HCT116 (cell line): ENCODE results near the gene TSPOAP1. TPM values are rescaled to one million over a fixed set of nuclear protein-coding genes. Genes with fewer than 3 reads are reported as not detected.

ENCODE experiments used
- ATAC-seq: fragments of 200-7000 bp; cut with Tn5 transposase; 2 replicates; pipeline ENCODE4 v1.9.1; 2020; ENCODE audit warnings: mild to moderate bottlenecking, moderate library complexity
- BruUV-seq: library from RNA; stranded (reverse); fragments of 400-500 nt; replicated peaks from 2 replicates; lab custom pipeline; 2021; lab: Mats Ljungman, UMichigan
- CTCF ChIA-PET: fragments of 300-600 bp; sonication (Branson Sonifier 250); formaldehyde crosslinking; loops from one replicate; lab custom pipeline; 2021; ENCODE audit warnings: antibody characterized with exemption; lab: Charles Lee
- POLR2A ChIA-PET: fragments of 300-600, 350-600 bp; sonication (Branson Sonifier 250); formaldehyde crosslinking; loops from one replicate; lab custom pipeline; 2021; ENCODE audit warnings: antibody characterized with exemption; lab: Charles Lee
- RAD21 ChIA-PET, 2 experiments: fragments of 300-600 bp; sonication (Branson Sonifier 250); formaldehyde crosslinking; loops; one replicate each; lab custom pipeline; 2023; ENCODE audit warnings: low total read pairs in 2 of 2; ENCODE audit not compliant: uncharacterized antibody in 2 of 2, unreplicated experiment in 2 of 2, low non-redundant PET in 1 of 2; lab: Charles Lee
- DNase-seq: peaks from one replicate; pipeline ENCODE4 v3.0.0-alpha.2; 2010; ENCODE audit warnings: low read depth, low spot score
- H2AFZ ChIP-seq: fragments of 200-600 bp; shearing (Covaris generic), sonication (generic); 2 replicates; pipeline ENCODE4 v1.6.1; 2017; ENCODE audit warnings: low read depth, mixed run types, mixed read lengths, antibody characterized with exemption, low read length; ENCODE audit not compliant: poor library complexity, severe bottlenecking
- H3K27ac ChIP-seq: 2 replicates; pipeline ENCODE4 v1.5.1; 2012; ENCODE audit warnings: low read depth, low read length
- H3K27me3 ChIP-seq: fragments of 200-600 bp; sonication (generic); 2 replicates; pipeline ENCODE4 v1.6.1; 2016; ENCODE audit warnings: mixed run types, low read length, mixed read lengths; ENCODE audit not compliant: insufficient read depth
- H3K36me3 ChIP-seq, 2 experiments: fragments of 200-500 bp in 1 of 2; fragments of 200-600 bp in 1 of 2; sonication (Bioruptor generic) in 1 of 2; sonication (generic) in 1 of 2; 2 replicates each; pipeline versions ENCODE4 v1.5.1 to v1.6.1; 2014 to 2016; ENCODE audit warnings: low read length in 2 of 2, inconsistent platforms in 1 of 2, mixed read lengths in 1 of 2, mixed run types in 1 of 2; ENCODE audit not compliant: insufficient read depth in 2 of 2, control insufficient read depth in 1 of 2
- H3K4me1 ChIP-seq, 2 experiments: fragments of 200-600 bp in 1 of 2; sonication (generic) in 1 of 2; 2 replicates each; pipeline versions ENCODE4 v1.5.1 to v1.6.1; 2012 to 2017; ENCODE audit warnings: low read length in 2 of 2, inconsistent platforms in 1 of 2, mild to moderate bottlenecking in 1 of 2, mixed read lengths in 1 of 2, mixed run types in 1 of 2, moderate library complexity in 1 of 2; ENCODE audit not compliant: insufficient read depth in 2 of 2, control insufficient read depth in 1 of 2
- H3K4me2 ChIP-seq: fragments of 200-600 bp; sonication (generic); 2 replicates; pipeline ENCODE4 v1.6.1; 2017; ENCODE audit warnings: mixed run types, low read length, mixed read lengths
- H3K4me3 ChIP-seq, 2 experiments: fragments of 200-600 bp in 1 of 2; sonication (generic) in 1 of 2; replicated peaks in 1 of 2; 2 replicates each; pipeline ENCODE4 v1.5.1; 2011 to 2016; ENCODE audit warnings: low read length in 2 of 2, control low read depth in 1 of 2, low read depth in 1 of 2, mild to moderate bottlenecking in 1 of 2, mixed read lengths in 1 of 2, mixed run types in 1 of 2
- H3K79me2 ChIP-seq: fragments of 200-600 bp; sonication (generic); 2 replicates; pipeline ENCODE4 v1.6.1; 2017; ENCODE audit warnings: mild to moderate bottlenecking, mixed run types, low read length, moderate library complexity, mixed read lengths; ENCODE audit not compliant: insufficient read depth
- H3K9ac ChIP-seq: fragments of 200-600 bp; sonication (generic); 2 replicates; pipeline ENCODE4 v1.6.1; 2016; ENCODE audit warnings: low read length, mixed read lengths
- H3K9me2 ChIP-seq: fragments of 200-600 bp; sonication (generic), shearing (Covaris generic); 2 replicates; pipeline ENCODE4 v1.6.1; 2017; ENCODE audit warnings: mixed run types, mild to moderate bottlenecking, moderate library complexity; ENCODE audit not compliant: insufficient read depth
- H3K9me3 ChIP-seq, 2 experiments: fragments of 200-500 bp in 1 of 2; fragments of 200-600 bp in 1 of 2; sonication (Bioruptor generic) in 1 of 2; sonication (generic) in 1 of 2; 2 replicates each; pipeline ENCODE4 v1.6.1; 2014 to 2017; ENCODE audit warnings: low read length in 2 of 2, mixed read lengths in 2 of 2, inconsistent platforms in 1 of 2, low read depth in 1 of 2, mild to moderate bottlenecking in 1 of 2, mixed run types in 1 of 2, moderate library complexity in 1 of 2; ENCODE audit not compliant: control insufficient read depth in 1 of 2, insufficient read depth in 1 of 2
- H4K20me1 ChIP-seq: fragments of 200-600 bp; sonication (generic), shearing (Covaris generic); 2 replicates; pipeline ENCODE4 v1.6.1; 2017; ENCODE audit warnings: mixed run types, mild to moderate bottlenecking, moderate library complexity; ENCODE audit not compliant: insufficient read depth
- CBX3 ChIP-seq: IDR thresholded peaks from 2 replicates; pipeline ENCODE4 v1.6.1; 2012; ENCODE audit warnings: low read depth
- EGR1 ChIP-seq: IDR thresholded peaks from 2 replicates; pipeline ENCODE4 v1.6.1; 2012; ENCODE audit warnings: low read depth
- EZH2 ChIP-seq: fragments of 200-600 bp; sonication (generic); IDR thresholded peaks from 2 replicates; pipeline ENCODE4 v1.6.1; 2017; ENCODE audit warnings: antibody characterized with exemption, mixed run types
- JUND ChIP-seq: IDR thresholded peaks from 2 replicates; pipeline ENCODE4 v1.6.1; 2012
- RAD21 ChIP-seq: IDR thresholded peaks from 2 replicates; pipeline ENCODE4 v1.6.1; 2012; ENCODE audit warnings: low read depth, mild to moderate bottlenecking
- SIN3A ChIP-seq: IDR thresholded peaks from 2 replicates; pipeline ENCODE4 v1.6.1; 2012; ENCODE audit warnings: low read depth
- SRF ChIP-seq: IDR thresholded peaks from 2 replicates; pipeline ENCODE4 v1.6.1; 2012; ENCODE audit warnings: low read depth
- TCF7L2 ChIP-seq: IDR thresholded peaks from 2 replicates; pipeline ENCODE4 v1.7.0; 2011; ENCODE audit warnings: borderline replicate concordance, inconsistent platforms; ENCODE audit not compliant: insufficient read depth, insufficient read length; ENCODE audit errors: extremely low read depth
- YY1 ChIP-seq: IDR thresholded peaks from 2 replicates; pipeline ENCODE4 v1.6.1; 2011; ENCODE audit warnings: low read length, low read depth, moderate library complexity, mild to moderate bottlenecking; ENCODE audit not compliant: insufficient replicate concordance; ENCODE audit errors: extremely low read depth
- intact Hi-C: fragments of 100-400 bp; cut with micrococcal nuclease; formaldehyde crosslinking; loops from 2 replicates; pipeline ENCODE4 v1.10.0; 2022
- total RNA-seq: library from RNA; stranded (reverse); gene quantifications from one replicate; pipeline ENCODE4 v1.2.1, GENCODE V29; 2021; ENCODE audit not compliant: unreplicated experiment
- TF ChIP-seq, protein P1 (sequence below): IDR thresholded peaks from 2 replicates; pipeline ENCODE4 v1.6.1; 2012
- TF ChIP-seq, protein P2 (sequence below): IDR thresholded peaks from 2 replicates; pipeline ENCODE4 v1.6.1; 2012; ENCODE audit warnings: low read depth

The TSPOAP1 gene
- total RNA-seq, 1 experiment from 2014 or later, result 0.27 TPM

DNA sequence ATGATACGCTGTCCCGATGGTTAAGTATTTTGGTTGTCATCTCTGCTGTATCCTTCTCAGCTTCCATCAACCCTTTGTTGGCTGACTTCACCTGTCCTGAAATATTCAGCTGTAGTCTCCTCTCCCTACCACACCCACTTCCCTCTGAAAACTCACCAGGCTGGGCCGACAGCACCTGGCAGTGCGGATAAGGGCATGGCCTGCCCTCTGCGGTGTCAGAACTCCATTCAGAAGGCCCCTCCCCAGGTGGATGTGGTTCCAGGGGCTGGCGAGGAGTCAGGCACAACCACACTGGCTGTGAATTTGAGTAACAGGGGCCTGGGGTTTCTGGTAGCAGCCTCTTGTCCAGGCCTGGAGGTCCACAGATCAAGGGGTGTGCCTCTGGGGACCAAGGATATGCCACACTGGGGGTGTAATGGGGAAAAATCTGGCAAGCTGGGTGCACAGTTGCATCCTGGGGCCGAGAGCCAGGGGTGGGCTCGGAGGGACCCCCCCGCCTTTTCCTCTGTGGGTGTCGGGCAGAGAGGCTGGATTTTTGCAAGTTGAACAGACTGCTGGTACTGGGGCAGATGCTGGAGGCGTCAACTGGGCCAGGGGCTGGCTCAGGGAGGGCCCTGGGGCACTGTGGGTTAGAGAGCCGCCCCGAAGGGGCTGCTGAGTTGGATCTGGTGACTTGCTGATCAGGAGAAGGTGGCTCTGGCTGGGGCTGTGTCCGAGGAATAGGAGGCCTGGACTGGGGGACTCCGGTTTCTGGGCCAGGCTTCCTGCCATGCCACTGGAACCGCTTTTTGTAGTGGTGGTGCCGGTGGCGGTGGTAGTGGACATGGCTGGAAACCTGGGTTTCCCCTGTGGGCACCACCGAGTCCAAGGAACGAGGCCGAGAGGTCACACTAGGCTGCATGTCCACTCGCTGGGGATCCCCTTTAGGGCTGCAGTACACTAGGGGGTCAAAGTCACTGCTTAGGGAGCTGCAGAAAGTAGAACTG is 29.0 kb upstream of the TSPOAP1 start:
- H3K4me1 ChIP-seq, result peaks cover 10 to 13% of the 10 kb centered on the region in 2 experiments
- no TSS peak for BruUV-seq
- H3K9me2 ChIP-seq, result no peaks in the 10 kb centered on the region
- H2AFZ ChIP-seq, result no peak overlapping the region
- H3K4me3 ChIP-seq, result no peak overlapping the region
- H3K4me2 ChIP-seq, result no peak overlapping the region
- H3K27ac ChIP-seq, result no peak overlapping the region
- no peak overlapping the region for H3K9ac ChIP-seq
- no peak for DNase-seq
- H3K36me3 ChIP-seq, result peaks cover 36 to 69% of the 10 kb centered on the region in 2 experiments; a peak in 3 of 4 replicates
- H3K79me2 ChIP-seq, result peaks cover 6% of the 10 kb centered on the region; the same call in 1 of the 2 replicates
- intact Hi-C loops, result no loop called here
- ChIA-PET RAD21 (no interaction called here), POLR2A (interaction anchor here (1.6 to 2.7 kb wide), 2 partner anchors 33 to 60 kb away, joined by 4 to 12 read pairs; partner anchors contain the start of gene RNF43), CTCF (no interaction called here)
- H3K27me3 ChIP-seq, result no peaks in the 10 kb centered on the region
- no peaks in the 10 kb centered on the region for H4K20me1 ChIP-seq
- no peaks in the 10 kb centered on the region for H3K9me3 ChIP-seq
- no peak for TF ChIP-seq JUND
- no peak for TF ChIP-seq SRF
- TF ChIP-seq EZH2, result no peak
- no peak for TF ChIP-seq YY1
- no peak for TF ChIP-seq CBX3
- no peak for ATAC-seq

DNA sequence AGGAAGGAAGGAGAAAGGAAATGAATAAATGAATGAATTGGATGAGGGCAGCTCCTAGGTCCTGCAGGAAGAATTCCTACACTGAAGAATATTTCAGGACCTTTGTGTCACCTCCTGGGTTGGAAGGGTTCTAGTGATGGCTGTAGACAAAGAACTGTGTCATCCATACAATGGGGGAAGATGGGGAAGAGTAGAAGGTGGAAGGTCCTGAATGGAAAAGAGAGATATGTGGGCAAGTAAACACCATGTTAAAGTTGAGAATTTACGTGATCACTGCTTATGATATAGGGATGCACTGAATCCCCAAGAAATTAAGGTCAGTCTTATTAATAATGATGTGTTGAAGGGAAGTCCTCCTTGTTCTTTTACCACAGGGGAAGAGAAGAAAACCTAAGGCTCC is 27.6 kb upstream of the TSPOAP1 start:
- H3K27me3 ChIP-seq, result no peaks in the 10 kb centered on the region
- H4K20me1 ChIP-seq, result no peaks in the 10 kb centered on the region
- no peak overlapping the region for H3K4me2 ChIP-seq
- peaks cover 11 to 16% of the 10 kb centered on the region in 2 experiments for H3K4me1 ChIP-seq
- H3K9me3 ChIP-seq, result no peaks in the 10 kb centered on the region
- H2AFZ ChIP-seq, result no peak overlapping the region
- POLR2A ChIA-PET, result interaction anchor here (1.6 to 2.7 kb wide), 2 partner anchors 35 to 61 kb away, joined by 4 to 12 read pairs; partner anchors contain the start of gene RNF43
- CTCF ChIA-PET, result interaction anchor here (1.8 kb wide), 2 partner anchors 39 to 77 kb away, joined by 4 read pairs; no protein-coding TSS in a partner anchor
- no peak overlapping the region for H3K27ac ChIP-seq
- no peak for ATAC-seq
- DNase-seq, result no peak
- no peak overlapping the region for H3K9ac ChIP-seq
- RAD21 ChIA-PET, result no interaction called here
- H3K79me2 ChIP-seq, result peaks cover 12% of the 10 kb centered on the region
- H3K36me3 ChIP-seq, result peaks cover 30 to 55% of the 10 kb centered on the region in 2 experiments; a peak in 3 of 4 replicates
- no peak overlapping the region for H3K4me3 ChIP-seq
- no TSS peak for BruUV-seq
- no peaks in the 10 kb centered on the region for H3K9me2 ChIP-seq
- intact Hi-C loops, result no loop called here
- TF ChIP-seq JUND (no peak), SRF (no peak), TCF7L2 (no peak), CBX3 (no peak), RAD21 (no peak), EGR1 (no peak), YY1 (no peak), SIN3A (no peak)
- TF ChIP-seq, protein P1, sequence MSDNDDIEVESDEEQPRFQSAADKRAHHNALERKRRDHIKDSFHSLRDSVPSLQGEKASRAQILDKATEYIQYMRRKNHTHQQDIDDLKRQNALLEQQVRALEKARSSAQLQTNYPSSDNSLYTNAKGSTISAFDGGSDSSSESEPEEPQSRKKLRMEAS, result no peak
- TF ChIP-seq, protein P2, sequence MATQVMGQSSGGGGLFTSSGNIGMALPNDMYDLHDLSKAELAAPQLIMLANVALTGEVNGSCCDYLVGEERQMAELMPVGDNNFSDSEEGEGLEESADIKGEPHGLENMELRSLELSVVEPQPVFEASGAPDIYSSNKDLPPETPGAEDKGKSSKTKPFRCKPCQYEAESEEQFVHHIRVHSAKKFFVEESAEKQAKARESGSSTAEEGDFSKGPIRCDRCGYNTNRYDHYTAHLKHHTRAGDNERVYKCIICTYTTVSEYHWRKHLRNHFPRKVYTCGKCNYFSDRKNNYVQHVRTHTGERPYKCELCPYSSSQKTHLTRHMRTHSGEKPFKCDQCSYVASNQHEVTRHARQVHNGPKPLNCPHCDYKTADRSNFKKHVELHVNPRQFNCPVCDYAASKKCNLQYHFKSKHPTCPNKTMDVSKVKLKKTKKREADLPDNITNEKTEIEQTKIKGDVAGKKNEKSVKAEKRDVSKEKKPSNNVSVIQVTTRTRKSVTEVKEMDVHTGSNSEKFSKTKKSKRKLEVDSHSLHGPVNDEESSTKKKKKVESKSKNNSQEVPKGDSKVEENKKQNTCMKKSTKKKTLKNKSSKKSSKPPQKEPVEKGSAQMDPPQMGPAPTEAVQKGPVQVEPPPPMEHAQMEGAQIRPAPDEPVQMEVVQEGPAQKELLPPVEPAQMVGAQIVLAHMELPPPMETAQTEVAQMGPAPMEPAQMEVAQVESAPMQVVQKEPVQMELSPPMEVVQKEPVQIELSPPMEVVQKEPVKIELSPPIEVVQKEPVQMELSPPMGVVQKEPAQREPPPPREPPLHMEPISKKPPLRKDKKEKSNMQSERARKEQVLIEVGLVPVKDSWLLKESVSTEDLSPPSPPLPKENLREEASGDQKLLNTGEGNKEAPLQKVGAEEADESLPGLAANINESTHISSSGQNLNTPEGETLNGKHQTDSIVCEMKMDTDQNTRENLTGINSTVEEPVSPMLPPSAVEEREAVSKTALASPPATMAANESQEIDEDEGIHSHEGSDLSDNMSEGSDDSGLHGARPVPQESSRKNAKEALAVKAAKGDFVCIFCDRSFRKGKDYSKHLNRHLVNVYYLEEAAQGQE, result no peak
